Chondrocyte (in vitro differentiated cells): ENCODE results near the gene SMDT1. TPM values are rescaled to one million over a fixed set of nuclear protein-coding genes. Genes with fewer than 3 reads are reported as not detected.
"Not testable (repeated sequence)": the region's sequence is repeated elsewhere in the genome, so short reads cannot be mapped to it uniquely, and the experiment has no call there.

Experiments
- DNase-seq: peaks from one replicate; pipeline ENCODE4 v3.0.0; 2021; ENCODE audit warnings: mixed read lengths, low spot score
- H3K27ac Mint-ChIP-seq: one replicate; pipeline ENCODE4 v1.8.0; 2021; ENCODE audit warnings: mild to moderate bottlenecking, moderate library complexity, mixed read lengths; ENCODE audit not compliant: unreplicated experiment
- H3K27me3 Mint-ChIP-seq: 2 replicates; pipeline ENCODE4 v1.8.0; 2021; ENCODE audit warnings: low read depth, mixed read lengths
- H3K36me3 Mint-ChIP-seq: 2 replicates; pipeline ENCODE4 v1.8.0; 2021; ENCODE audit warnings: low read depth, mixed read lengths
- H3K4me1 Mint-ChIP-seq: 2 replicates; pipeline ENCODE4 v1.8.0; 2021; ENCODE audit warnings: low read depth, mild to moderate bottlenecking, mixed read lengths
- H3K4me3 Mint-ChIP-seq: one replicate; pipeline ENCODE4 v1.8.0; 2021; ENCODE audit warnings: mild to moderate bottlenecking, moderate library complexity, mixed read lengths; ENCODE audit not compliant: unreplicated experiment
- H3K9me3 Mint-ChIP-seq: 2 replicates; pipeline ENCODE4 v1.8.0; 2021; ENCODE audit warnings: low read depth, mixed read lengths
- CTCF ChIP-seq: fragments of 200-600 bp; sonication (generic); IDR thresholded peaks from 2 replicates; pipeline ENCODE4 v1.5.0; 2021; ENCODE audit warnings: antibody characterized with exemption, mild to moderate bottlenecking, moderate library complexity
- total RNA-seq: library from RNA; stranded (reverse); gene quantifications from 3 replicates; pipeline ENCODE4 v1.2.1, GENCODE V29; 2021

Gene SMDT1
- total RNA-seq, 1 donor from 2014 or later = 55.0 TPM

GRCh38 chr22:42066937-42067336 lies 12.6 kb upstream of the SMDT1 start:
- Mint-ChIP-seq H3K4me3 (no peak overlapping the region), H3K27me3 (no peaks in the 10 kb centered on the region), H3K9me3 (no peaks in the 10 kb centered on the region), H3K36me3 (peaks cover 13% of the 10 kb centered on the region), H3K4me1 (peaks cover 19% of the 10 kb centered on the region), H3K27ac (no peak overlapping the region)
- no peak for TF ChIP-seq CTCF
- DNase-seq = peak; percentile 71

- peaks cover 19% of the 10 kb centered on the region for H3K4me1 Mint-ChIP-seq
- no peak overlapping the region for H3K27ac Mint-ChIP-seq
- H3K4me3 Mint-ChIP-seq = no peak overlapping the region
- H3K9me3 Mint-ChIP-seq = no peaks in the 10 kb centered on the region
- TF ChIP-seq CTCF = no peak
- H3K36me3 Mint-ChIP-seq = peaks cover 13% of the 10 kb centered on the region
- DNase-seq = peak; percentile 56
- no peaks in the 10 kb centered on the region for H3K27me3 Mint-ChIP-seq
These were observed 11.7 kb upstream of the SMDT1 start for GRCh38 chr22:42067671-42068251.

GRCh38 chr22:42068291-42068690 lies 11.2 kb upstream of the SMDT1 start:
- peak; percentile 54 for DNase-seq

GRCh38 chr22:42069801-42070516 lies 9.5 kb upstream of the SMDT1 start:
- peak overlapping the region; percentile 71 for H3K27ac Mint-ChIP-seq
- no peak for TF ChIP-seq CTCF
- H3K36me3 Mint-ChIP-seq = peaks cover 13% of the 10 kb centered on the region
- H3K4me3 Mint-ChIP-seq = peak overlapping the region; percentile 79
- peaks cover 19% of the 10 kb centered on the region for H3K4me1 Mint-ChIP-seq
- H3K9me3 Mint-ChIP-seq = no peaks in the 10 kb centered on the region
- no peak for DNase-seq
- no peaks in the 10 kb centered on the region for H3K27me3 Mint-ChIP-seq

More at GRCh38 chr22:42068291-42068690, 11.2 kb upstream of the SMDT1 start:
- H3K36me3 Mint-ChIP-seq = peaks cover 13% of the 10 kb centered on the region
- H3K27me3 Mint-ChIP-seq = no peaks in the 10 kb centered on the region
- no peak for TF ChIP-seq CTCF
- no peak overlapping the region for H3K27ac Mint-ChIP-seq
- peaks cover 19% of the 10 kb centered on the region for H3K4me1 Mint-ChIP-seq
- no peak overlapping the region for H3K4me3 Mint-ChIP-seq
- H3K9me3 Mint-ChIP-seq = no peaks in the 10 kb centered on the region

- DNase-seq = peak; percentile 98
- no peak for TF ChIP-seq CTCF
- H3K4me1 Mint-ChIP-seq = peaks cover 19% of the 10 kb centered on the region
- H3K36me3 Mint-ChIP-seq = peaks cover 6% of the 10 kb centered on the region
- no peaks in the 10 kb centered on the region for H3K27me3 Mint-ChIP-seq
- peak within 1 kb of the TSS; percentile 79 for H3K4me3 Mint-ChIP-seq
- H3K27ac Mint-ChIP-seq = peak within 1 kb of the TSS; percentile 94
- no peaks in the 10 kb centered on the region for H3K9me3 Mint-ChIP-seq
These were observed 8.7 kb upstream of the SMDT1 start, which contains the start of gene NAGA for GRCh38 chr22:42070517-42071422. TSS of gene NAGA (minus strand) at chr22:42070812. CDS start at chr22:42070297, 515 bp downstream.

GRCh38 chr22:42071508-42071907 lies 8.0 kb upstream of the SMDT1 start:
- peaks cover 19% of the 10 kb centered on the region for H3K4me1 Mint-ChIP-seq
- H3K27ac Mint-ChIP-seq = peak overlapping the region; percentile 94
- not testable (repeated sequence) for DNase-seq, H3K27me3 Mint-ChIP-seq, H3K36me3 Mint-ChIP-seq, H3K9me3 Mint-ChIP-seq
- H3K4me3 Mint-ChIP-seq = peak overlapping the region; percentile 79
